ENCODE data around the gene FAM219B. TPM values are rescaled to one million over a fixed set of nuclear protein-coding genes. Genes with fewer than 3 reads are reported as not detected.

The FAM219B gene
- total RNA-seq, 2 experiments from 2014 or later: 21.5 to 26.8 TPM

- DNase-seq (no peak), ATAC-seq (ENCODE audit: poor library complexity) (no peak)
- H3K27ac Mint-ChIP-seq: peak overlapping the region; percentile 79
- H3K4me1 Mint-ChIP-seq (ENCODE audit: low read depth): peaks cover 63% of the 10 kb centered on the region
- ChIA-PET POLR2A (no interaction called here), CTCF (interaction anchor here (0.7 kb wide), 1 partner anchor 41 kb away, joined by 3 read pairs; the partner anchor contains the start of gene FAM219B)
- intact Hi-C loops (cut with DNase I, micrococcal nuclease): no loop called here
- no peaks in the 10 kb centered on the region for H3K9me3 Mint-ChIP-seq
- peak overlapping the region; percentile 48 for H3K4me3 Mint-ChIP-seq
- H3K4me3 ChIP-seq (ENCODE audit: low read length): no peak overlapping the region
- peaks cover 18% of the 10 kb centered on the region for H3K36me3 ChIP-seq (ENCODE audit: insufficient read depth, low read length)
- H3K9me3 ChIP-seq (ENCODE audit: control insufficient read depth in 1 of 2, insufficient read depth in 1 of 2, low read length in 2 of 2): no peaks in the 10 kb centered on the region
- TF ChIP-seq, protein P1, sequence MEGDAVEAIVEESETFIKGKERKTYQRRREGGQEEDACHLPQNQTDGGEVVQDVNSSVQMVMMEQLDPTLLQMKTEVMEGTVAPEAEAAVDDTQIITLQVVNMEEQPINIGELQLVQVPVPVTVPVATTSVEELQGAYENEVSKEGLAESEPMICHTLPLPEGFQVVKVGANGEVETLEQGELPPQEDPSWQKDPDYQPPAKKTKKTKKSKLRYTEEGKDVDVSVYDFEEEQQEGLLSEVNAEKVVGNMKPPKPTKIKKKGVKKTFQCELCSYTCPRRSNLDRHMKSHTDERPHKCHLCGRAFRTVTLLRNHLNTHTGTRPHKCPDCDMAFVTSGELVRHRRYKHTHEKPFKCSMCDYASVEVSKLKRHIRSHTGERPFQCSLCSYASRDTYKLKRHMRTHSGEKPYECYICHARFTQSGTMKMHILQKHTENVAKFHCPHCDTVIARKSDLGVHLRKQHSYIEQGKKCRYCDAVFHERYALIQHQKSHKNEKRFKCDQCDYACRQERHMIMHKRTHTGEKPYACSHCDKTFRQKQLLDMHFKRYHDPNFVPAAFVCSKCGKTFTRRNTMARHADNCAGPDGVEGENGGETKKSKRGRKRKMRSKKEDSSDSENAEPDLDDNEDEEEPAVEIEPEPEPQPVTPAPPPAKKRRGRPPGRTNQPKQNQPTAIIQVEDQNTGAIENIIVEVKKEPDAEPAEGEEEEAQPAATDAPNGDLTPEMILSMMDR (IDR thresholded peaks at IDR 0.05): no peak
- H3K36me3 Mint-ChIP-seq (ENCODE audit: low read depth): peaks cover 45% of the 10 kb centered on the region
- no peak overlapping the region for H3K27ac ChIP-seq (ENCODE audit: low read depth in 1 of 2, low read length in 2 of 2)
- no peaks in the 10 kb centered on the region for H3K27me3 Mint-ChIP-seq
- peaks cover 75% of the 10 kb centered on the region for H3K4me1 ChIP-seq (ENCODE audit: insufficient read depth, low read length)
- H3K27me3 ChIP-seq (ENCODE audit: control insufficient read depth in 1 of 2, insufficient read depth in 2 of 2, low read length in 2 of 2): no peaks in the 10 kb centered on the region
These were observed 41.3 kb downstream of the FAM219B start for GRCh38 chr15:74865316-74865715.

- CTCF ChIA-PET: interaction anchor here (0.6 to 1.1 kb wide), 2 partner anchors 37 to 42 kb away, joined by 3 read pairs; partner anchors contain the start of gene FAM219B
- ATAC-seq (ENCODE audit: poor library complexity) (no peak), DNase-seq (no peak)
- TF ChIP-seq, protein P1 (IDR thresholded peaks at IDR 0.05): no peak
- no peaks in the 10 kb centered on the region for H3K27me3 Mint-ChIP-seq
- peaks cover 54% of the 10 kb centered on the region for H3K4me1 Mint-ChIP-seq (ENCODE audit: low read depth)
- Histone ChIP-seq H3K27me3 (ENCODE audit: control insufficient read depth in 1 of 2, insufficient read depth in 2 of 2, low read length in 2 of 2) (no peaks in the 10 kb centered on the region), H3K4me3 (ENCODE audit: low read length) (no peak overlapping the region), H3K9me3 (ENCODE audit: control insufficient read depth in 1 of 2, insufficient read depth in 1 of 2, low read length in 2 of 2) (no peaks in the 10 kb centered on the region), H3K27ac (ENCODE audit: low read depth in 1 of 2, low read length in 2 of 2) (peak overlapping the region in 1 of 2 donors; percentile 25), H3K36me3 (ENCODE audit: insufficient read depth, low read length) (peaks cover 18% of the 10 kb centered on the region), H3K4me1 (ENCODE audit: insufficient read depth, low read length) (peaks cover 74% of the 10 kb centered on the region)
- peaks cover 41% of the 10 kb centered on the region for H3K36me3 Mint-ChIP-seq (ENCODE audit: low read depth)
- intact Hi-C loops (cut with DNase I, micrococcal nuclease): no loop called here
- H3K4me3 Mint-ChIP-seq: peak overlapping the region; percentile 1
- H3K9me3 Mint-ChIP-seq: no peaks in the 10 kb centered on the region
- POLR2A ChIA-PET: interaction anchor here (1.0 kb wide), 1 partner anchor 85 kb away, joined by 3 read pairs; no protein-coding TSS in a partner anchor
- peak overlapping the region; percentile 62 for H3K27ac Mint-ChIP-seq
These were observed 42.4 kb downstream of the FAM219B start for GRCh38 chr15:74864296-74864695.

GRCh38 chr15:74863239-74864056 is 43.2 kb downstream of the FAM219B start:
- Histone ChIP-seq H3K27ac (ENCODE audit: low read depth in 1 of 2, low read length in 2 of 2) (peak overlapping the region in 1 of 2 donors; percentile 36), H3K4me3 (ENCODE audit: low read length) (no peak overlapping the region), H3K9me3 (ENCODE audit: control insufficient read depth in 1 of 2, insufficient read depth in 1 of 2, low read length in 2 of 2) (no peaks in the 10 kb centered on the region), H3K27me3 (ENCODE audit: control insufficient read depth in 1 of 2, insufficient read depth in 2 of 2, low read length in 2 of 2) (no peaks in the 10 kb centered on the region), H3K4me1 (ENCODE audit: insufficient read depth, low read length) (peaks cover 75% of the 10 kb centered on the region), H3K36me3 (ENCODE audit: insufficient read depth, low read length) (peaks cover 18% of the 10 kb centered on the region)
- TF ChIP-seq, protein P1 (IDR thresholded peaks at IDR 0.05): no peak
- Mint-ChIP-seq H3K27me3 (no peaks in the 10 kb centered on the region), H3K4me3 (peak overlapping the region; percentile 13), H3K9me3 (no peaks in the 10 kb centered on the region), H3K27ac (peak overlapping the region; percentile 62), H3K36me3 (ENCODE audit: low read depth) (peaks cover 43% of the 10 kb centered on the region), H3K4me1 (ENCODE audit: low read depth) (peaks cover 53% of the 10 kb centered on the region)
- DNase-seq (peak in 1 of 14 experiments; percentile 38), ATAC-seq (ENCODE audit: poor library complexity) (peak; percentile 37)
- intact Hi-C loops (cut with DNase I, micrococcal nuclease): no loop called here
- ChIA-PET CTCF (interaction anchor here (0.7 to 1.1 kb wide), 2 partner anchors 38 to 231 kb away, joined by 3 read pairs; no protein-coding TSS in a partner anchor), POLR2A (interaction anchor here (1.0 kb wide), 1 partner anchor 84 kb away, joined by 3 read pairs; no protein-coding TSS in a partner anchor)
